Measurements from ENCODE around the gene ELAVL1. TPM values are rescaled to one million over a fixed set of nuclear protein-coding genes. Genes with fewer than 3 reads are reported as not detected.

ELAVL1 gene
- total and polyA plus RNA-seq, 4 experiments from 2014 or later, result 54.2 to 57.8 (median 55.5) TPM

DNA sequence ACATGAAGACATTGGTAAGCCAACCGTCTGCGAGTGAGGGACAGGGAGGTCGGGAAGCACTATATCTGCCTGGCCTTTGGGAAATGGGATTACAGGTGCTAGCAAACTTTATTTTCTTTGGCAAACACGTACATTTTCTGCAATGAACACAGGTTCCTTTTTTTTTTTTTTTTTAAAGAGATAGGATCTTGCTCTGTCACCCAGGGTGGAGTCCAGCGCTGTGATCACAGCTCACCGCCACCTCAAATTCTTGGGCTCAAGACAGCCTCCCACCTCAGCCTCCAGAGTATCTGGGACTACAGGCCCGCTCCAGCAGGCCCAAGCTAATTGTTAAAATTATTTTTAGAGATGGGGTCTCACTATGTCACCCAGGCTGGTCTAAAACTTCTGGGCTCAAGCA lies 24.2 kb downstream of the ELAVL1 start:
- no peaks in the 10 kb centered on the region for H3K4me1 ChIP-seq (ENCODE audit: insufficient read depth, low read length)
- H3K27me3 ChIP-seq (ENCODE audit: insufficient read depth, low read length), result no peaks in the 10 kb centered on the region
- Mint-ChIP-seq H3K4me1 (peaks cover 0 to 4% (median 1%) of the 10 kb centered on the region in 4 donors), H3K4me3 (no peak overlapping the region), H3K9me3 (no peaks in the 10 kb centered on the region), H3K36me3 (peaks cover 14 to 59% of the 10 kb centered on the region in 2 donors), H3K27ac (no peak overlapping the region), H3K27me3 (no peaks in the 10 kb centered on the region)
- POLR2A ChIA-PET (ENCODE audit: partially characterized antibody), result no interaction called here
- no peak overlapping the region for H3K27ac ChIP-seq (ENCODE audit: low read depth, low read length)
- intact Hi-C loops (cut with micrococcal nuclease), result no loop called here
- peaks cover 62% of the 10 kb centered on the region for H3K36me3 ChIP-seq (ENCODE audit: insufficient read depth, low read length)
- H3K4me3 ChIP-seq (ENCODE audit: low read length in 2 of 2), result no peak overlapping the region
- DNase-seq, result no peak
- H3K9me3 ChIP-seq (ENCODE audit: control insufficient read depth in 1 of 2, low read length in 2 of 2), result no peaks in the 10 kb centered on the region
- CTCF ChIA-PET (ENCODE audit: partially characterized antibody), result no interaction called here

DNA sequence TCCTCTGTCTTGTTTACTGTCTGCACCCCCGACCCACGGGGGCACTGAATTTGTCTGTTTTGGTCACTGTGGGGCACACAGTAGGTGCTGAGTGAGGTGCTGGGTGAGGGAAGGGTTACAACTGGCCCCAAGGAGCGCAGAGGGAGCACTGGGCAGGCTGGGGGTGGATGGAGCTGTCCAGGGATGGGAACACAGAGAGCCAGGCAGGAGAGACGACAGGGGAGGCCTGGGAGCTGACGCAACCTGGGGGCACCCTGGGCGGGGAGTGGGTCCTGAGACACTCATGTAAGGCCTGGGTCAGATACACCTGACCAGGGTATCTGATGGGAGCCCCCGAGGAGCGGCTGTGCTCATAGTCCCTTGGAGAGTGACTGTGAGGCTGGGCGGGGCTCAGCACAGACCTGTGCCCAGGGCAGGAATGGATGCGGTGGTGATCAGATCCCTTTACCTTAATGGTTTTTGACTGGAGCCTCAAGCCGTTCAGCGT lies 24.8 kb downstream of the ELAVL1 start:
- Histone ChIP-seq H3K4me1 (ENCODE audit: insufficient read depth, low read length) (no peaks in the 10 kb centered on the region), H3K4me3 (ENCODE audit: low read length in 2 of 2) (no peak overlapping the region), H3K27ac (ENCODE audit: low read depth, low read length) (no peak overlapping the region), H3K9me3 (ENCODE audit: control insufficient read depth in 1 of 2, low read length in 2 of 2) (no peaks in the 10 kb centered on the region), H3K36me3 (ENCODE audit: insufficient read depth, low read length) (peaks cover 63% of the 10 kb centered on the region), H3K27me3 (ENCODE audit: insufficient read depth, low read length) (no peaks in the 10 kb centered on the region)
- intact Hi-C loops (cut with micrococcal nuclease), result no loop called here
- Mint-ChIP-seq H3K4me1 (peaks cover 0 to 4% (median 0%) of the 10 kb centered on the region in 4 donors), H3K4me3 (no peak overlapping the region), H3K27me3 (no peaks in the 10 kb centered on the region), H3K36me3 (peaks cover 14 to 55% of the 10 kb centered on the region in 2 donors), H3K27ac (no peak overlapping the region), H3K9me3 (no peaks in the 10 kb centered on the region)
- no peak for DNase-seq
- ChIA-PET POLR2A (ENCODE audit: partially characterized antibody) (no interaction called here), CTCF (ENCODE audit: partially characterized antibody) (no interaction called here)

DNA sequence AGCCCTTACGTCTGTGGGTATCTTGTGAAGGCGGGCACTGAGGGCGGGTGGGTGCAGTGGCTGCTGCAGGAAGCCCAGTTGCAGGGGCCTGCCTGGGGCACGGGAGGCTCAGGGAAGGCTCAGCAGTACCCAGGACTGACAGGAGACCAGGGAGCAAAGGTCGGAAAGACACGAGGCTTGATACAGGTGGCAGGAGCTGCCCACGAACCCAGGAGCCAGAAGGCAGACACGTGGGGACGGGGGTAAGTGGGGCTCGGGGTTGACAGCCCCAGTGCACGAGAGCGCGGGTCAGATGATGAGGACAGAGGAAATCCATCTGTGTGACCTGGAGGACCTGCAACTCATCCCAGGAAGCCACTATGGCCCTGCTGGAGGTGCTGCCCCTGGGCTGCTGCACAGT lies 25.3 kb downstream of the ELAVL1 start:
- ChIA-PET CTCF (ENCODE audit: partially characterized antibody) (no interaction called here), POLR2A (ENCODE audit: partially characterized antibody) (no interaction called here)
- Histone ChIP-seq H3K4me3 (ENCODE audit: low read length in 2 of 2) (no peak overlapping the region), H3K9me3 (ENCODE audit: control insufficient read depth in 1 of 2, low read length in 2 of 2) (no peaks in the 10 kb centered on the region), H3K4me1 (ENCODE audit: insufficient read depth, low read length) (no peaks in the 10 kb centered on the region), H3K36me3 (ENCODE audit: insufficient read depth, low read length) (peaks cover 68% of the 10 kb centered on the region), H3K27ac (ENCODE audit: low read depth, low read length) (no peak overlapping the region), H3K27me3 (ENCODE audit: insufficient read depth, low read length) (no peaks in the 10 kb centered on the region)
- Mint-ChIP-seq H3K27ac (no peak overlapping the region), H3K36me3 (peaks cover 14 to 58% of the 10 kb centered on the region in 2 donors), H3K9me3 (no peaks in the 10 kb centered on the region), H3K4me1 (peaks cover 0 to 4% (median 0%) of the 10 kb centered on the region in 4 donors), H3K27me3 (no peaks in the 10 kb centered on the region), H3K4me3 (no peak overlapping the region)
- intact Hi-C loops (cut with micrococcal nuclease), result no loop called here
- no peak for DNase-seq

DNA sequence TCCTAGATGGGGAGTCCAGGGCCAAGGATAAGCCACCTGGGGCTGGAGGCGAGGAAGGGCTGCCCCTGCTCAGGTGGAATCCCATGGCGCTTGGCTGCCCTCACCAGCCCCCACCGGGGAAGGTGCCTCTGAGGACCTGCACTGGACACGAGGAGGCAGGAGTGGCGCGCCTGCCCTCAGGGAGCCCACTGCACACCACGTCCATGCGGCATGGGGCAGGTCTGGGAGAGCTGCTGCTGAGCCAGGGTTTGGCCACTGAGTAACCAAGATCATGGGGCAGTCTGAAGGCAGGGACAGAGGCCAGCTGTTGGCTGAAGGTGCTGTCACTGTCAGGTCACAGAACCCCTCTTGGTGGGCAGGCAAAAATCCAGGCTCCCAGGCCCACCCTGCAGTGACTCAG lies 25.9 kb downstream of the ELAVL1 start:
- intact Hi-C loops (cut with micrococcal nuclease), result no loop called here
- Mint-ChIP-seq H3K36me3 (peaks cover 14 to 59% of the 10 kb centered on the region in 2 donors), H3K4me3 (no peak overlapping the region), H3K9me3 (no peaks in the 10 kb centered on the region), H3K27ac (no peak overlapping the region), H3K4me1 (peaks cover 0 to 4% (median 0%) of the 10 kb centered on the region in 4 donors), H3K27me3 (no peaks in the 10 kb centered on the region)
- POLR2A ChIA-PET (ENCODE audit: partially characterized antibody), result no interaction called here
- CTCF ChIA-PET (ENCODE audit: partially characterized antibody), result no interaction called here
- no peaks in the 10 kb centered on the region for H3K27me3 ChIP-seq (ENCODE audit: insufficient read depth, low read length)
- no peaks in the 10 kb centered on the region for H3K9me3 ChIP-seq (ENCODE audit: control insufficient read depth in 1 of 2, low read length in 2 of 2)
- no peak overlapping the region for H3K27ac ChIP-seq (ENCODE audit: low read depth, low read length)
- H3K36me3 ChIP-seq (ENCODE audit: insufficient read depth, low read length), result peaks cover 68% of the 10 kb centered on the region
- DNase-seq, result no peak
- H3K4me1 ChIP-seq (ENCODE audit: insufficient read depth, low read length), result no peaks in the 10 kb centered on the region
- H3K4me3 ChIP-seq (ENCODE audit: low read length in 2 of 2), result no peak overlapping the region

DNA sequence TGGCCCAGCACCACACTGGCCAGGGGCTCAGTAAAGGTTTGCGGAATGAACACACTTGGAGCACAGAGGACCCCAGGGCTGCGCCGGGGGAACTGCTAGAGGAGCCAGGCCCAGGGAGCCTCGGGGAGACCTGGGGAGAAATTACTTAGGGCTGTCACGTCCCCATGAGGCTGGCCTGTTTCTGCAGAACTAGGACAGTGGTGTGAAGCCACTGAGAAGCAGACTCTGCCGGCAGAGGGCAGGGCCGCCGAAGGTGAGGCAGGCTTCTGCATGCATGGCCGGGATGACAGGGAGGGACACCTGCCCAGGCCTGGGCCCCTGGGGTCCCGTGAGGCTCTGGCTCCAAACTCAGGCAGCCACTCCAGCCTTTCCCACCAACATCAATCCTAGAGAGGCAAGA lies 26.4 kb downstream of the ELAVL1 start:
- Mint-ChIP-seq H3K9me3 (no peaks in the 10 kb centered on the region), H3K27ac (no peak overlapping the region), H3K4me1 (peaks cover 0 to 2% (median 0%) of the 10 kb centered on the region in 4 donors), H3K36me3 (peaks cover 12 to 59% of the 10 kb centered on the region in 2 donors), H3K4me3 (no peak overlapping the region), H3K27me3 (no peaks in the 10 kb centered on the region)
- no peak overlapping the region for H3K4me3 ChIP-seq (ENCODE audit: low read length in 2 of 2)
- intact Hi-C loops (cut with micrococcal nuclease), result no loop called here
- no peaks in the 10 kb centered on the region for H3K27me3 ChIP-seq (ENCODE audit: insufficient read depth, low read length)
- no peaks in the 10 kb centered on the region for H3K4me1 ChIP-seq (ENCODE audit: insufficient read depth, low read length)
- CTCF ChIA-PET (ENCODE audit: partially characterized antibody), result no interaction called here
- H3K36me3 ChIP-seq (ENCODE audit: insufficient read depth, low read length), result peaks cover 68% of the 10 kb centered on the region
- H3K27ac ChIP-seq (ENCODE audit: low read depth, low read length), result no peak overlapping the region
- DNase-seq, result no peak
- POLR2A ChIA-PET (ENCODE audit: partially characterized antibody), result no interaction called here
- H3K9me3 ChIP-seq (ENCODE audit: control insufficient read depth in 1 of 2, low read length in 2 of 2), result no peaks in the 10 kb centered on the region

DNA sequence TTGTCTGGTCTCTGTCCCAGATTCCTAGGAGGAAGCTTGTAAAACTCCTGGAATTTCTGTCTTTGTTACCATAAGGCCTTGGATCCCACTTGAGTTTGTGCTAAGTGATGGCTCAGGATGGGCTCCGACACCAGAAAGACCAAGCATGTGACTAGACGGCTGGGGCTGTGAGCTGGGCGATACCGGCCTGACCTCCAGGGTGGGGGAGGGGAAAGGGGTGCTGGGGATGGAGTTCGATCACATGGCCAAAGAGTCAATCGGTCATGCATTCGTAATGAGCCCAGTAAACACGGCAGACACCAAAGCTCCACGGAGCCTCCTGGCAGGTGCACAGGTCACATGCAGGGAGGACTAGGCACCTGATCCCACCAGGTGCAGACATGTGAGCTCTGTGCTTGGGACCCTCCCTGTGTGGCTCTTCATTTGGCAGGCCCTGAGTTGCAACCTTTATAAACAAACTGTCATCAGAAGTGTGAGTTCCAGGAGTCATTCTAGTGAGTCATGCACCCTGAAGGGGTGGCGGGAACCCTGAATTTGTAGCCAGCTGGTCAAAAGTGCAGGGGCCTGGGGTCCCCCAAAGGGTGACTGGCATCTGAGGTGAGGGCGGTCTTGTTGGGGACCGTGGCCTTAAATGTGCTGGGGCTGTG lies 27.1 kb downstream of the ELAVL1 start:
- intact Hi-C loops (cut with micrococcal nuclease), result no loop called here
- H3K27me3 Mint-ChIP-seq, result no peaks in the 10 kb centered on the region
- Histone ChIP-seq H3K27me3 (ENCODE audit: insufficient read depth, low read length) (no peaks in the 10 kb centered on the region), H3K4me3 (ENCODE audit: low read length in 2 of 2) (no peak overlapping the region), H3K4me1 (ENCODE audit: insufficient read depth, low read length) (no peaks in the 10 kb centered on the region), H3K27ac (ENCODE audit: low read depth, low read length) (no peak overlapping the region), H3K36me3 (ENCODE audit: insufficient read depth, low read length) (peaks cover 68% of the 10 kb centered on the region), H3K9me3 (ENCODE audit: control insufficient read depth in 1 of 2, low read length in 2 of 2) (no peaks in the 10 kb centered on the region)
- CTCF ChIA-PET (ENCODE audit: partially characterized antibody), result no interaction called here
- no peak for DNase-seq
- peaks cover 7 to 59% of the 10 kb centered on the region in 2 donors for H3K36me3 Mint-ChIP-seq
- no peak overlapping the region for H3K4me3 Mint-ChIP-seq
- no peak overlapping the region for H3K27ac Mint-ChIP-seq
- H3K4me1 Mint-ChIP-seq, result no peaks in the 10 kb centered on the region
- POLR2A ChIA-PET (ENCODE audit: partially characterized antibody), result no interaction called here
- H3K9me3 Mint-ChIP-seq, result no peaks in the 10 kb centered on the region

DNA sequence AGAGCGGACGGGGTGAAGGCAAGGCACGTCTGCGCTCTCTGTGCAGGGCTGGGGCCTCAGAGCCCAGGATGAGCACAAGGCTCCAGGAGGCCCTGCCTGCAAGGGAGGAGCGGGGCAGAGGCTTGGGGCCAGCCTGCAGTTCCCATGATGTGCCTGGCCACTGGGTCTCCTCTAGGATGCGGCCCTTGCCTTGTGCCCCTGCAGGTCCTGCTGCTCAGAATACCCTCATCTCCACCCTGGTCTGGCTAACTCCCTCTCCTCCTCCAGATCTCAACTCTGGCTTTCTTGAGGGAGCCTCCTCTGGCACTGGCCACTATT lies 27.8 kb downstream of the ELAVL1 start:
- Histone ChIP-seq H3K27me3 (ENCODE audit: insufficient read depth, low read length) (no peaks in the 10 kb centered on the region), H3K4me1 (ENCODE audit: insufficient read depth, low read length) (no peaks in the 10 kb centered on the region), H3K4me3 (ENCODE audit: low read length in 2 of 2) (no peak overlapping the region), H3K9me3 (ENCODE audit: control insufficient read depth in 1 of 2, low read length in 2 of 2) (no peaks in the 10 kb centered on the region), H3K27ac (ENCODE audit: low read depth, low read length) (no peak overlapping the region), H3K36me3 (ENCODE audit: insufficient read depth, low read length) (peaks cover 61% of the 10 kb centered on the region)
- Mint-ChIP-seq H3K4me1 (no peaks in the 10 kb centered on the region), H3K27ac (no peak overlapping the region), H3K9me3 (no peaks in the 10 kb centered on the region), H3K27me3 (no peaks in the 10 kb centered on the region), H3K36me3 (peaks cover 7 to 55% of the 10 kb centered on the region in 2 donors), H3K4me3 (no peak overlapping the region)
- POLR2A ChIA-PET (ENCODE audit: partially characterized antibody), result no interaction called here
- no peak for DNase-seq
- CTCF ChIA-PET (ENCODE audit: partially characterized antibody), result no interaction called here
- intact Hi-C loops (cut with micrococcal nuclease), result no loop called here
